Mammary epithelial cell (primary cell): ENCODE measurements around the gene ZNF778.

Experiments used
- CTCF ChIP-seq, 2 donors: IDR thresholded peaks in 1 of 2; conservative IDR thresholded peaks in 1 of 2; 2 replicates each; pipeline ENCODE4 v1.5.1; 2011 to 2012; ENCODE audit warnings: inconsistent platforms in 2 of 2, low read length in 2 of 2, mild to moderate bottlenecking in 2 of 2, control low read depth in 1 of 2, low read depth in 1 of 2; ENCODE audit not compliant: insufficient read depth in 1 of 2; ENCODE audit errors: extremely low read depth in 1 of 2
- EZH2 ChIP-seq: IDR thresholded peaks from 2 replicates; pipeline ENCODE4 v1.6.1; 2012; ENCODE audit warnings: low read length, inconsistent platforms, borderline replicate concordance

GRCh38 chr16:89224665-89225064 is 7.2 kb downstream of the ZNF778 start:
- TF ChIP-seq CTCF (conservative IDR thresholded peaks at IDR 0.05 in 1 of 2, IDR thresholded peaks at IDR 0.05 in 1 of 2; ENCODE audit: extremely low read depth in 1 of 2, insufficient read depth in 1 of 2, low read depth in 1 of 2, low read length in 2 of 2) (no peak), EZH2 (no peak)
